HG03558 (cell line): ENCODE measurements around the gene TMEM259.

Experiments
- ATAC-seq: cut with Tn5 transposase; IDR thresholded peaks from one replicate; pipeline ENCODE4 v1.9.1; 2021; ENCODE audit warnings: moderate number of reproducible peaks; ENCODE audit not compliant: unreplicated experiment; ENCODE audit errors: extremely low read depth

TMEM259 gene

DNA sequence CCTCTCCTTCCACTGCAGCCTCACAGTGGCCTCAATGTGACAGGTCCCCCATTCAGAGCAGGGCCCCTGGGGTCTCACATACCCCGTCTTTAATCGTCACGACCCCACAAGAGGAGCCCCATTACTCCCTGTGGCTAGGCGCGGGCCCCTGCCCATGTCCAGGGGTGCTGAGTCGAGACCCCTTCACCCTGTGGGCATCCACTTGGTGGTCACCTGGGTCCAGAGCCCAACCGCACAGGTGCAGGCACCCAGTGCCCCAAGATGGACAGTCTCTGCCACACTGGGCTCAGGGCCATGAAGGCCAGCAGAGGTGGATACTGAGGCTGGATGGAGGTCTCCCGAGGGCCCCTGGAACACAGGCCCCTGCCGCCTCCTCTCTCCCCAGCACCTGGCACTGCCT is 3.0 kb downstream of the TMEM259 start:
- no peak for ATAC-seq

DNA sequence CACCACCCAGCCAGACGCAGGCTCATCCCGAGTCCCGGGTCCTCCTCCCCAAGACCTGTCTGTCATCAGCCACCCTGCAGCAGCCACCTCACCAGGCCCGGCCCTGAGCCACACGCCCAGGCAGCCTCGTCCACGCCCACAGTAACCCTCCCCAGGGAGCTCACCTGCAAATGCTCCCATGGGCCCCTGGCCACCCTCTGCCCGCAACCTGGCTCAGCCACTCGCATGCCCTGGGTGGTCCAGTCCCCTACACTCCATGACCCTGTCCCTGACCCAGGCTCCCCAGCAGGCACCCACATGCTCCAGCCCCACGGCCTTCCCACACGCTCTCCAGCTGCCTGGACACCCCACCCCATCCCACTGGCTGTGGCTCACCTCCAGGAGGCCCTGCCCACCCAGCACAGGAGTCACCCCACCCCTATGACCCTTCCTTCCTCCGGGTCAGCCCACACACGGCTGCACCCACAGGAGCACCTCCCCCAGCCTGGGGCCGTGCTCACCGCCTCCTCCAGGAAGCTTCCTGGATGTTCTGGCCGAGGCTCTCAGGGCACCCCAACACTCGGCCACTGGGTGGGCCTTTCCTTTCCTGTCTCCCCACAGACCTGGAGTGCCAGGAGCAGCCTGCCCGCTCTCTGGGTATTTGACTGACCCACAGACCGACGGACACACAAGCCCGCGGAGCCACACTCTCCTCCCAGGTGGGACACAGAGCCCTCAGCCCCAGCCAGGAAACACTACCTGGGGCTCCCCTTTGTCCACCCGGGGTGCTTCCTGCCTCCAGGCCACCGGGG is 3.6 kb downstream of the TMEM259 start:
- no peak for ATAC-seq

DNA sequence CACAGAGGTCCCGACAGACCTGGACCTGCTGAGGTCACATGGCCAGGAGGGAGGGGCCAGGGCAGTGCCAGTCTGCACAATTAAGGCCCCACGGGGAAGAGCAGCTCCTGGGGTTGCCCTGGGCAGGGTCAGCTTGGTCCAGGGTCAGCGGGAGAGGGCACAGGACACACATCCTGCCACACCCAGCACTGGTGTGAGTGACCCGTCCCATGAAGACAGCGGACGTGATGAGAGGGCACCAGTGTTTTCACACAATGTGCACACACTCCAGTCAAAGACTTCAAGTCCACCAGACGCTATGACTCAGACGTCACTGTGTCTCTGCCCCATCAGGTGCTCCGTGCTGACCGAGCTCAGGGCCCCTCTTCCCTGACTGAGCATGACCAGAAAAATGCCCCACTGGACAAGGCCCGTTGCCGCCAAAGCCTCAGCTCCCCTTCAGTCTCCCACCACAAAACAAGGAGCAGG is 4.2 kb downstream of the TMEM259 start:
- ATAC-seq = no peak

DNA sequence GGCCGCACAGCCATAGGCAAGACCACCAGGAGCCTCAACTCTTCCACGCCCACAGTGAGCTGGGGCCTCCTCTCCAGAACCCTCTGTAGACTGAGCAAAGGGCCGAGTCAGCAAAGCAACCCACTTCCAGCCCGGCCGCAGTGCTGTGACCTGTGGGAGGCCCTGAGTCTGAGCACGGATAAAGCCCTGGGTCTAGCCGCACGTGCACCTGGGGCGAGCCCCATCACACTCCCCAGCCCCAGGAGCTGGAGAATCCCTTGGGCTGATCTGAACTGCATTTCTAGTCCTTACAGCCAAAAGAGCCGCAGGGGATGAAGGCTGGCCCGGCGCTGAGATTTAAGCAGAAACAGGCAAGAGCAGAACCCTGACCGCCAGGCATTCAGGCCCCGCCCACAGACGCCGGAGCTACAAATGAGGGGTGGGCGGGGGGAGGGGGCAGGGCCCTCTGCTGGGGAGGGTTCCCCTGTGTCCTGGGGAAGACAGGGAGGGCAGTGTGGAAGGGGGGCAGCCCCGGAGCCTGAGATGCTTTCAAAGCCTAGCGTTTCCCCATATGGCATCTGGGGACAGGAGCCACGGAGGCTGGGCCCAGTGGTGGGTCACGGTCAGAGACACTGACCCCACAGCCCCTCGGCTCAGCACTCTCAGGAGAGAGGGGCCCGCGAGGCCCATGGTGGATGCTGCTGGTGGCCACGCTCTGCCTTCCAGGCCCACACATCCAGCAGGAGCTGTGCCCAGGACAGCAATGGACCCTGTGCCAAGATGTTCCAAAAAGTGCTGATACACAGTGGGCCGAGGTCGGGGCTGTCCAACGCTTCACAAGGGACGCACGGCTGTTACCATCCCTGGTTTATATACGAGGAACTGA is 4.9 kb downstream of the TMEM259 start:
- ATAC-seq = no peak

DNA sequence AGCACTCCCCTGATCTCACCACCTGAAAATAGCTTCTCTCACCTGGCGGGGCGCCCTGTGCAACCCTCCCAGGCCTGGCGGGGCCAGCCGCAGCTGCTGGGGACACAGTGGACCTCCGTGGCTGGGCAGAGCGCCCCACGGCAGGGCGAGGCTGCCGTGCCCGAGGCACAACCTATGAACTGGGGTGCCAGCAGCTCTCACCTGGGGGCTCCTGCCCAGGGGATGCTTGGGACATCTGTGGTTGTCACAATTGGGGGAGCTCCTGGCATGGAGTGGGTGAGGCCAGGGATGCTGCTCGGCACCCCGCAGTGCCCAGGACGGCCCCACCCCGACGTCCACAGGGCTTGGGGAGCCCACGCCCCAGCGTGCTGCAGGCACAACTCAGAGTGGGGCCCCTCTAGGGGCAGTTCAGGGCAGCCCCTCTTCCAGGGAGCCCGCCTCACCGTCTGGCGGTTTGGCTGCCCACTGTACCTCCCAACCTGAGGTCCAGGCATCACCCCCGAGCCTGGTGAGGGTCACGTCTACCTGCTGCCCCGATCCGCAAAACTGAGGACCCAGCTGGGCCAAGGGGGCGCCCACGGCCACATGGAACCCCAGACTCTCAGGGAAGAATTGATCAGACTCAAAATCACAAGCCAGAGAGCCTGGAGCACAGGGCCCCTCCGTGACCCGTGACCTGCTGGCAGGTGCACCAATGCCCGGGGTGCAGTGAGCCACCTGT is 5.7 kb downstream of the TMEM259 start:
- no peak for ATAC-seq

DNA sequence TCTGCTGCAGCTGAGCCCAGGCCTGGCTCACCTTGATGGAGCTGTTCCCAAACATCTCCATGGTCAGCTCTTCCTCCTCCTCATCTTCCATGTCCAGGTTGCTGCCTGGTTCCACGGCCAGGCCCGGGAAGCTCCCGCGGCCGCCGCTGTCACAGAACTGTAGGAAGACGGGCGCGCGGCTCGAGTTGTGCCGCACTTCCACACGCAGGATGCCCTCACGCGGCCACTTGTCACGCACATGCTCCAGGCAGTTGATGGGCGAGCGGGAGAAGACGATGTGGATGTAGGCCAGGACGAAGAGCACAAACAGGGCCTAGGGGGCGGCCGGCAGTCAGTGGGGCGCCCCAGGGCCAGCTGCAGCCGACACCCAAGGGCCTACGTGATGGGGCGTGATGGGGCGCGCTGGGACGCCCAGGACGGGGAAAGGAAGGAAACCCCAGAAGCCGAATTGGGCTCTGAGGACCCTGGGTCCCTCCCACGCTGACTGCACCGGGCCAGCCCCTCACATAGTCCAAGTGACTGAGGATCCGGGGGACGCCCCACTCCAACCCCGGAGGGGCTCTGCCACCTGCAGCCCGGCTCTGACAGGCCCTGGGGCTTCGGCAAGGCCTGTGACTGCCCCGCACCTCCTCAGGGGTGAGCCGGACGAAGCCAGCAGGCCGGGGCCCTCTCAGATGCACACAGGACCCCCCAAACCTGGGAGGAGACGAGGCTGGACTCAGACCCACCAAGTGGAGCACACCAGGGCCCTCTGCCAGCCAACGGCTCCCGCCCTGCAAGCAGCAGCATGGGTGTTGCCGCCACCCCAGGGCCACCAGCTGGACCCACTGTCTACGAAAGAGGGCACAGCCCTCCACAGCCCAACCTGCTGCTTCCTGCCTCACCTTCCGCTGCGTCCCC is 6.5 kb downstream of the TMEM259 start:
- no peak for ATAC-seq

DNA sequence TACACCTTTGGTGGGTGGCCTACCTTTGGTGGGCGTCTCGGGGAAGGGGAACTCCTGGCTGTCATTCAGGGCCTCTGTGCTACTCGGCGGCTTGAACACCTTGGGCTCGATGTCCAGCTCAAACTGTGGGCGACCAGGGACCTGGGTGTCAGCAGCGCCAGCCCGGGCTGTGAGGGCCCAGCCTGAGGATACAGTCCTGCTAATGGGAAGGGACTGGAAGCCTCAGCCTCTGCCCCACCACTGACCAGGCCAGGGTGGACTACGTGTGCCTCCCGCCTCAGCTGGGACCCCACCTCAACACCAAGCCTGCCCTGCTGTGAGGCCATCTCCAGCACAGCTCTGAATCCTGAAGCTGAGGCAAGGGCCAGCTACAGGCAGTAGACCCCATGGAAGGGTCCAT is 7.7 kb downstream of the TMEM259 start:
- ATAC-seq = no peak

DNA sequence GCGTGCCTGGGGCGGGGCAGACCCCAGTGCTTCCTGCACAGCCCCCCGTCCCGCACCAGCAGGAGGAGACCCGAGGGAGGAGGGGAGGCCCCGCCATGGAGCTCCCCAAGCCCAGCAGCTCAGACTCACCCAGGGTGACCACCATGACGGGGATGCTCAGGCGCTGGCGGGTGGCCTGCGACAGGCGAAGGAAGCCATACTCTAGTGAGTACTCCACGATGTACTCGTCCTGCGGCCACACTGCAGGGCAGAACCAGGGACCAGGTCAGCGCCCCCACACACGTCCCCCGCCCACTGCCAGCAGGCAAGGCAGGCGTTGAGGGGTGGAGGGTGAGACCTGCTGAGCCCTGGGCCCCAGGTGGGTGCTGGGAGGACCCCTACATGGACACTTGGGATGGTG is 8.6 kb downstream of the TMEM259 start:
- no peak for ATAC-seq

DNA sequence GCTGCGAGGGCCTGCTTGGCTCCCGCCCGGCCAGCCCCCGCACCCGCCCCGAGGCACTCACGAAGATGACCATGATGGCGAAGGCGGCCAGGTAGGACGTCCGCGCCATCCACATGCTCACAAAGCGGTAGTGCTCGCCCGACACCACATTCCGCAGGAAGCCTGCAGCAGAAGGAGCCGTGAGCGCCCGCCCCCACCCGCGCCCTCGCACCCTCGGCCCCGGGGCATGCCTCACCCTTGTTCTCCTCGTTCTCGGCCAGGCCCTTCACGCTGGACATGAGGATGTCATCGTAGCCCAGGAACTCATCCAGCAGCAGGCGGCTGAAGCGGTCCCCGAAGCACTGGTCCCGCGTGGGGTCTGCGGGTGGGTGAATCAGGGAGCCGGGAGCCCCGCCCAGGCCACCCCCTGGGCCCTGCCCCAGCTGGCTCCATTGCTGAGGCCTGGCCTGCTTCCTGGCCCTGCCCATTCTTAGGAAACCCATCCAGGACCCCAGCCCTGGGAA is 9.0 kb downstream of the TMEM259 start:
- ATAC-seq = no peak

DNA sequence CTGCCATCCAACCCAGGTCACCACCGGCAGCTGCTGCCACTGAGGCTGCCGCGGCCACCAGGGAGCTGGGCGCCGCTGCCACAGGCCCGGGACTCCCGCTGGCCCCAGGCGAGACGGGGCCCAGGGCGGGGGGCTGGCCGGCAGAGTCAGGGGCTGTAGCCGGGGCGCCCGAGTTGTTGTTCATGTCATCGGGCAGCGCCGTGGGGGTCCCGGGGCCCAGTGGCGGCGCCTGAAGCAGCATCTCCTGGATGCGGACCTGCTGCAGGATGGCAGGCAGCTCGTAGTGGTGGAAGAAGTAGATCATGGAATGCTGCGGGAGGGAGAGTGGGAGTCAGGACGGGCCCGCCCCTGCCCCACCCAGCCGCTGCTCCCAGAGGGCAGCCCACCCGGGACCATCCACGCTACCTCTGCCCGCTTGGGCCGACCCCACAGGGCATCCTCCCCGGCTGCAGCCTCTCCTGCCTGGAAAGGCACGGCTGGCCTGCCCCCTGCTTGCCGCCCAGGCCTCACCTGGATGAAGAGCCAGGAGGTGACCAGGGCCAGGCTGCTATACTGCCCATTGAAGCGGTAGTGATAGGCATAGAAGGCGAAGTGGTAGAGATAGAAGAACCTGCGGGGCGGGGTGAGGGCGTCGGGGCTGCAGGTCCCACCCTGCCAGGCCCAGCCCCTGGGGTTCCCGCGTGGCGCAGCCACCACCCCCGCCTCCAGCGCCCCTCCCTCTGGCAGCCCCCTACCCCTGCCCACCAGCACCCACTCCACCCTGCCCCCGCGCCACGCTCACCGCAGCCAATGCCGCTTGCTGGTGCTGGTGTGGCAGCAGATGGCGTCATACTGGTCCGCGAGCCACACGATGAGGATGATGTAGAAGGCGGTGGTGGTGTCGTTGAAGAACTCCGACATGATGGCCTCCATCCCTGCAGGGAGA is 10.1 kb downstream of the TMEM259 start:
- no peak for ATAC-seq

DNA sequence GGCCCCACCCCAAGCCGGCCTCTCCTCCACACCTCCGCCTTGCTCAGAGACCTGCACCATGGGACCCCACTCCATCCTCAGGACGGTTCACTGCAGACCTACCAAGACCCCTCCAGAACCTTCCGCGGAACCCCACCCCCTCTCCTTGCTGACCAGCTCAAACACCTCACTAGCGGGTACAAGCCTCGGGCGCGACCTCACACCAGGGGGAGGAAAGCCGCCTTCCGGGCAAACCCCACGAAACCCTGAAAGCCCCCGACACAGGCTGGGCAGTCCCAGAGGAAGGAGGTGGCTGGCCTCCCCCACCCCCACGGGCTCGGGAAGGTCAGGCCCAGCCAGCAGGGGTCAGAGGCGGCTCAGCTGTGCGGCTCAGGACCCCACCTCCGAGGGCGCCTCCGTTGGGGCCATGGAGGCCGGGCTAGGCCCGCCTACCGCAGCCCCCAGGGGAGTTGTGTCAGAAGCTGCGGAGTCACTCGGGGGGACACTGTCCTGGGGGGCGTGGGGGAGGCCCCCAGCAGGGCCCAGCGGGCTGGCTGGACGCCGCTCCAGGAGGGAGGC is 10.9 kb downstream of the TMEM259 start:
- no peak for ATAC-seq

DNA sequence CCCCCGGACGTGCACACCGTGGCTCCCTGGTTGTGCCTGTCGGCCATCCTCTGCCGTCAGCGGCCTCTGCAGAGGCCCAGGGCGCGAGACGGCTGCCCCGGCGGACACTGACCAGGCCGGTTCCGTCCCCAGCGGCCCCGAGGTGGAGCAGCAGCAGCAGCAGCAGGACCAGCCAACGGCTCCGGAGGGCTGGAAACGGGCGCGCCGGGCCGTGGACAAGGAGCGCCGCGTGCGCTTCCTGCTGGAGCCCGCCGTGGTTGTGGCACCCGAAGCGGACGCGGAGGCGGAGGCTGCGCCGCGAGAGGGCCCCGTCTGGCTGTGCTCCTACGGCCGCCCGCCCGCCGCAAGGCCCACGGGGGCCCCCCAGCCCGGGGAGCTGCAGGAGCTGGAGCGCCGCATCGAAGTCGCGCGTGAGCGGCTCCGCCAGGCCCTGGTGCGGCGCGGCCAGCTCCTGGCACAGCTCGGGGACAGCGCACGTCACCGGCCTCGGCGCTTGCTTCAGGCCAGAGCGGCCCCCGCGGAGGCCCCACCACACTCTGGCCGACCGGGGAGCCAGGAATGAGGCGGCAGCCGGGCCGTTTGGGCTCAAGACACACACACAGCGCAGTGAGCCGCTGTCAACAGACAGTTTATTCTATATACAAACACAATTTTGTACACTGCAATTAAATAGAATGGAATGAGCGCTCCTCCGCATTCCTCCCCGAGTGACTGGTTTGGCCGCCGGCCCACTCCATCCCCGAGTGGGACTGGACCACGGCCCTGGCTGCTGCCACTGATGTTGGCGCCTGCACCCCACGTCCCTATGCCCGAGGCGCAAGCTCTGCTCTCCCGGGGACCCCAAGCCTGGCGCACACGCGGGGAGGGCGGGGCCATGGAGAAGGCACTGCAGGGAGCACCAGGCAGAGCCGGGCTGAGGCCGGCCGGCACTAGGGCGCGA is 11.6 kb downstream of the TMEM259 start:
- ATAC-seq = no peak

DNA sequence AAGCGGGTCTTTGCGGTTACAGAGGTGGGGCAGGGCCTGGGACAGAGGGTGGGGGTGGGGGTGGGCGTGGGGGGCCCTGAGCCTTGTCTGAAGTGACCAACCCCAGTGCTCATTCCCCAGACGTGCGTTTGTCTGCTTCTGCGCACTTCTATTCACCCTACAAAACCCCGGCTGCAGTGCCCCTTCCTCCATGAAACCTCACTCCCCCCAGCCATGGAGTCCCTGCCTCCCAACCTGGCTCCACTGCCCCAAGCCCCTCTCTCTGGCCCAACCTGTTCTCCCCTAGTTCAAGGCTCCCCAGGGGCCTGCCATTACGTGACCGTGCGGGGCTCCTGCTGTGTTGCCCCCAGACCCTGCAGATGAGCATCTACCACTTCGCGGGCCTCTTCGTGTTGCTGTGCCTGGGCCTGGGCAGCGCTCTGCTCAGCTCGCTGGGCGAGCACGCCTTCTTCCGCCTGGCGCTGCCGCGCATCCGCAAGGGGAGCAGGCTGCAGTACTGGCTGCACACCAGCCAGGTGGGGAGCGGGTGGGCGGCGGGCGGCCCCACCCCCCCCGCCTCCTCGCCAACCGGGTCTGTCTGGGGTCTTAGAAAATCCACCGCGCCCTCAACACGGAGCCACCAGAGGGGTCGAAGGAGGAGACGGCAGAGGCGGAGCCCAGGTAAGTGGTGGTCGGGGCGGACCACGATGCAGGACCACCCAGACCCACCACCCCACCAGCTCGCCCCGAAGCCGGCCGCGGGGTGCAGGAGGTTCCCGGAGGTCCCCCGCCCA is 12.5 kb downstream of the TMEM259 start:
- ATAC-seq = no peak

DNA sequence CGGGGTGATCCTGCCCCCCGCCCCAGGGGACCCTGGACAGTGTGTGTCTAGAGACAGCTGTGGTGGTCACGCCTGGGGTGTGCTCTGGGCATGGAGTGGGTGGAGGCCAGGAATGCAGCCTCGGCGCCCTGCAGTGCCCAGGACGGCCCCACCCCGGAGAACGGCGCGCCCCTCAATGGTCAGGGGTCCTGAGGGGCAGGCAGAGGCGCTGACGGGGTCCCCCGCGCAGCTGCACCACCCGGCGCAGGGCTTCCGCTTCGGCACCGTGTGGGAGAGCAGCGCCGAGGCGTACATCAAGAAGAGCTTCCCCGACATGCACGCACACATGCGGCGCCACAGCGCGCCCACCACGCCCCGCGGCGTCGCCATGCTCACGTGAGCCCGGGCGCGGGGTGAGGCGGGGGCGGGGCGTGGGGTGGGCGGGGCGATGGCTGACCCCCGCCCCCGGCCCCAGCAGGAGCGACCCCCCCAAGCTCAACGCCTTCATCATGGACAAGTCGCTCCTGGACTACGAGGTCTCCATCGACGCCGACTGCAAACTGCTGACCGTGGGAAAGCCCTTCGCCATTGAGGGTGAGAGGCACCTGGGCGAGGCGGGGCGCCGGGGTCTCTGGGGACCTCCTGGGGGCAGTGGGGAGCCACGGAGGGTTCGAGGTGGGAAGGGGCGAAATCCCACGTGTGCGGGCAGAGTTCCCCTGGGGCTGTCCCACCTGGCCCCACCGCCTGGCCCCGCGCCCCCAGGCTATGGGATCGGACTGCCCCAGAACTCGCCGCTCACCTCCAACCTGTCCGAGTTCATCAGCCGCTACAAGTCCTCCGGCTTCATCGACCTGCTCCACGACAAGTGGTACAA is 13.3 kb downstream of the TMEM259 start:
- no peak for ATAC-seq

DNA sequence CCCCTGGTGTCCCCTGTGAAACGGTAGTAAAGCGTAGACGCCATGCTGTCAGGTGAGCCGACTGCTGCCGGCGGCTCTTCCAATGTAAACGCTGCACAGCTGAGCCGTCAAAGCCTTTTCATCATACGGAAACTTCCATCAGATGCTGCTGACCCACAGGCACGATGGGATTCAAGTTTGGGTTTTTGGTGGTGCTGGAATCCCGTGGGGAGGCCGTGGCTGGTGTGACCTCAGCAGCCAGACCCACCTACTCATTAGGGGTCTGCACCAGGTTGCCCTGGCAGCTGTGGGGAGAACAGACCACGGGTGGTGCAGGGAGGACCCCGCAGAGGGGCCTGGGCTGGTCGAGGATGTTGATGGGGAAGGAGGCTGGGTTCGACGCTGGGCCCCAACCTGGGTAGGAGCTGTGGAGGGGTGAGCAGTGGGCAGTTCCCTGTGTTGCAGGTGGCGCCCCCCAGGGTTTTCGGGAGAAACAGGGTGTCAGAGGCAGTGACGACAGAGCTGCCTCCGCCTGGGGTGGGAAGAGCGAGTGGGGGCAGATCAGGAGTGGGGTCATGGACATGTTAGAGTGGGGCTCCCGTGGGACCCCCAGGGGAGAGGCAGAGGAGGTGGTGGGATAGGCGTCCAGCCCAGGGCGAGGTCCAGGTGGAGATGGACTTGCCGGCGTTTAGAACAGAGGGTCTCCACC is 14.1 kb downstream of the TMEM259 start:
- no peak for ATAC-seq
